Neural progenitor cell (in vitro differentiated cells): ENCODE results near the gene WSCD2. TPM values are rescaled to one million over a fixed set of nuclear protein-coding genes. Genes with fewer than 3 reads are reported as not detected.

Experiments used
- DNase-seq: peaks from one replicate; pipeline ENCODE4 v3.0.0-alpha.2; 2016; ENCODE audit warnings: low spot score
- H2AFZ ChIP-seq: fragments of 200-600 bp; sonication (generic); replicated peaks from 2 replicates; pipeline ENCODE4 v1.6.1; 2016; ENCODE audit warnings: antibody characterized with exemption
- H3F3A ChIP-seq: fragments of 200-600 bp; sonication (generic); 2 replicates; pipeline ENCODE4 v1.6.1; 2016; ENCODE audit warnings: antibody characterized with exemption, low read depth
- H3K27ac ChIP-seq: fragments of 200-600 bp; sonication (generic); 2 replicates; pipeline ENCODE4 v1.5.1; 2016; ENCODE audit warnings: mild to moderate bottlenecking
- H3K27me3 ChIP-seq: fragments of 200-600 bp; sonication (generic); 2 replicates; pipeline ENCODE4 v1.6.1; 2016; ENCODE audit warnings: mild to moderate bottlenecking, moderate library complexity
- H3K36me3 ChIP-seq: fragments of 200-600 bp; sonication (generic); 2 replicates; pipeline ENCODE4 v1.5.1; 2016
- H3K4me1 ChIP-seq: fragments of 200-600 bp; sonication (generic); 2 replicates; pipeline ENCODE4 v1.6.1; 2016; ENCODE audit warnings: mixed run types
- H3K4me2 ChIP-seq: fragments of 200-600 bp; sonication (generic); 2 replicates; pipeline ENCODE4 v1.6.1; 2016
- H3K4me3 ChIP-seq: fragments of 200-600 bp; sonication (generic); 2 replicates; pipeline ENCODE4 v1.5.1; 2016
- H3K79me2 ChIP-seq: fragments of 200-600 bp; sonication (generic); 2 replicates; pipeline ENCODE4 v1.6.1; 2016; ENCODE audit warnings: low read depth
- H3K9ac ChIP-seq: fragments of 200-600 bp; sonication (generic); 2 replicates; pipeline ENCODE4 v1.6.1; 2016
- H3K9me3 ChIP-seq: fragments of 200-600 bp; sonication (generic); 2 replicates; pipeline ENCODE4 v1.5.1; 2016; ENCODE audit warnings: low read depth
- H4K20me1 ChIP-seq: fragments of 200-600 bp; sonication (generic); 2 replicates; pipeline ENCODE4 v1.6.1; 2016; ENCODE audit warnings: low read depth
- H3K27ac Mint-ChIP-seq: 3 replicates; pipeline ENCODE4 v1.8.0; 2021; ENCODE audit warnings: mixed read lengths
- H3K27me3 Mint-ChIP-seq: 2 replicates; pipeline ENCODE4 v1.8.0; 2022; ENCODE audit warnings: low read depth, mild to moderate bottlenecking, inconsistent platforms, moderate library complexity, mixed read lengths; ENCODE audit not compliant: insufficient read depth
- H3K36me3 Mint-ChIP-seq: 3 replicates; pipeline ENCODE4 v1.8.0; 2021; ENCODE audit warnings: mixed read lengths
- H3K4me1 Mint-ChIP-seq: 3 replicates; pipeline ENCODE4 v1.8.0; 2021; ENCODE audit warnings: mixed read lengths
- H3K4me3 Mint-ChIP-seq: 3 replicates; pipeline ENCODE4 v1.8.0; 2021; ENCODE audit warnings: mild to moderate bottlenecking, moderate library complexity, mixed read lengths
- H3K9me3 Mint-ChIP-seq: 3 replicates; pipeline ENCODE4 v1.8.0; 2020; ENCODE audit warnings: mixed read lengths
- EZH2 ChIP-seq: fragments of 200-600 bp; sonication (generic); IDR thresholded peaks from 2 replicates; pipeline ENCODE4 v1.6.1; 2017; ENCODE audit warnings: antibody characterized with exemption, mild to moderate bottlenecking, moderate library complexity
- EZH2phosphoT487 ChIP-seq: fragments of 200-600 bp; sonication (generic); IDR thresholded peaks from 2 replicates; pipeline ENCODE4 v1.6.1; 2017; ENCODE audit warnings: antibody characterized with exemption
- total RNA-seq: library from RNA; depleted of rRNA; stranded (reverse); fragments of >200 nt; gene quantifications from 2 replicates; pipeline ENCODE4 v1.2.3, GENCODE V29; 2015; ENCODE audit warnings: low replicate concordance
- TF ChIP-seq, protein P1 (sequence below): fragments of 200-600 bp; sonication (generic); IDR thresholded peaks from 2 replicates; pipeline ENCODE4 v1.5.1; 2017; ENCODE audit warnings: antibody characterized with exemption, mild to moderate bottlenecking

Gene WSCD2
- total RNA-seq, 1 donor from 2014 or later, result 6.6 TPM

DNA sequence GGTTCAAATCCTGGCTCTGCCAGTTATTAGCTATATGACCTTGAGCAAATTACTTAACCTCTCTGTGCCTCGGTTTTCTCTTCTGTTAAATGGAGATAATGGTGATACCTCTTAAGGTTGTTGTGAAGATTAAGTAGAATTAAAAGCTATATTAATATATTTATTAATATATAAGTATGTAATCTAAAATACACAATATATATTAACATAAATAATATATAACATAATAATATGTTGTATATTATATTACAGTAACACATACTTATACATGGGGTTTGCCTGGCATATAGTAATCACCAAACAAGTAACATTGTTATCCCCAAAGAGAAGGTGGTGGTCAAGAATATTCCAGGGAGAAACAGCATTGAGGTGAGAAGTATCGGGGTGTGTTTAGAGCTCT, 118.0 kb downstream of the WSCD2 start:
- Mint-ChIP-seq H3K4me1 (peaks cover 30% of the 10 kb centered on the region), H3K27ac (no peak overlapping the region), H3K4me3 (no peak overlapping the region), H3K36me3 (no peaks in the 10 kb centered on the region), H3K27me3 (peaks cover 12% of the 10 kb centered on the region), H3K9me3 (peaks cover 7% of the 10 kb centered on the region)
- DNase-seq, result no peak
- Histone ChIP-seq H3K4me2 (no peak overlapping the region), H2AFZ (no peak overlapping the region), H3K4me1 (no peaks in the 10 kb centered on the region), H3K79me2 (no peaks in the 10 kb centered on the region), H3K4me3 (no peak overlapping the region), H3F3A (no peaks in the 10 kb centered on the region), H3K9me3 (no peaks in the 10 kb centered on the region), H3K9ac (no peak overlapping the region), H4K20me1 (no peaks in the 10 kb centered on the region), H3K27ac (no peak overlapping the region), H3K36me3 (no peaks in the 10 kb centered on the region), H3K27me3 (no peaks in the 10 kb centered on the region)
- TF ChIP-seq EZH2phosphoT487, result no peak

DNA sequence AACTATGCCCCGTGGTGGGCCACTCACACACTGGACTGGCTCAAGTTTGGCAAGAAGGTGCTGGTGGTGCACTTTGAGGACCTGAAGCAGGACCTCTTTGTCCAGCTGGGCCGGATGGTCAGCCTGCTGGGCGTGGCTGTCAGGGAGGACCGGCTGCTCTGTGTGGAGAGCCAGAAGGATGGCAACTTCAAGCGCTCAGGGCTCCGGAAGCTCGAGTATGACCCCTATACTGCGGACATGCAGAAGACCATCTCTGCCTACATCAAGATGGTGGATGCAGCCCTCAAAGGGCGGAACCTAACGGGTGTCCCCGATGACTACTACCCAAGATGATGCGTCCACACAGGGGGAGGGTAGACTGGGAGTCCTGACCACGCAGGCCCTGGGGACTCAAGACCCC, 118.9 kb downstream of the WSCD2 start:
- TF ChIP-seq EZH2 (no peak), EZH2phosphoT487 (no peak)
- TF ChIP-seq, protein P1, sequence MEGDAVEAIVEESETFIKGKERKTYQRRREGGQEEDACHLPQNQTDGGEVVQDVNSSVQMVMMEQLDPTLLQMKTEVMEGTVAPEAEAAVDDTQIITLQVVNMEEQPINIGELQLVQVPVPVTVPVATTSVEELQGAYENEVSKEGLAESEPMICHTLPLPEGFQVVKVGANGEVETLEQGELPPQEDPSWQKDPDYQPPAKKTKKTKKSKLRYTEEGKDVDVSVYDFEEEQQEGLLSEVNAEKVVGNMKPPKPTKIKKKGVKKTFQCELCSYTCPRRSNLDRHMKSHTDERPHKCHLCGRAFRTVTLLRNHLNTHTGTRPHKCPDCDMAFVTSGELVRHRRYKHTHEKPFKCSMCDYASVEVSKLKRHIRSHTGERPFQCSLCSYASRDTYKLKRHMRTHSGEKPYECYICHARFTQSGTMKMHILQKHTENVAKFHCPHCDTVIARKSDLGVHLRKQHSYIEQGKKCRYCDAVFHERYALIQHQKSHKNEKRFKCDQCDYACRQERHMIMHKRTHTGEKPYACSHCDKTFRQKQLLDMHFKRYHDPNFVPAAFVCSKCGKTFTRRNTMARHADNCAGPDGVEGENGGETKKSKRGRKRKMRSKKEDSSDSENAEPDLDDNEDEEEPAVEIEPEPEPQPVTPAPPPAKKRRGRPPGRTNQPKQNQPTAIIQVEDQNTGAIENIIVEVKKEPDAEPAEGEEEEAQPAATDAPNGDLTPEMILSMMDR, result no peak
- no peak overlapping the region for H3K4me3 Mint-ChIP-seq
- Histone ChIP-seq H3K4me3 (no peak overlapping the region), H3K4me1 (peaks cover 8% of the 10 kb centered on the region), H4K20me1 (no peaks in the 10 kb centered on the region), H3K9me3 (no peaks in the 10 kb centered on the region), H3K36me3 (no peaks in the 10 kb centered on the region), H3K4me2 (no peak overlapping the region), H3F3A (no peaks in the 10 kb centered on the region), H3K27me3 (no peaks in the 10 kb centered on the region), H3K27ac (no peak overlapping the region), H2AFZ (no peak overlapping the region), H3K79me2 (no peaks in the 10 kb centered on the region), H3K9ac (no peak overlapping the region)
- H3K4me1 Mint-ChIP-seq, result peaks cover 33% of the 10 kb centered on the region
- DNase-seq, result no peak
- H3K27ac Mint-ChIP-seq, result no peak overlapping the region
- no peaks in the 10 kb centered on the region for H3K36me3 Mint-ChIP-seq
- peaks cover 7% of the 10 kb centered on the region for H3K9me3 Mint-ChIP-seq
- peaks cover 13% of the 10 kb centered on the region for H3K27me3 Mint-ChIP-seq

DNA sequence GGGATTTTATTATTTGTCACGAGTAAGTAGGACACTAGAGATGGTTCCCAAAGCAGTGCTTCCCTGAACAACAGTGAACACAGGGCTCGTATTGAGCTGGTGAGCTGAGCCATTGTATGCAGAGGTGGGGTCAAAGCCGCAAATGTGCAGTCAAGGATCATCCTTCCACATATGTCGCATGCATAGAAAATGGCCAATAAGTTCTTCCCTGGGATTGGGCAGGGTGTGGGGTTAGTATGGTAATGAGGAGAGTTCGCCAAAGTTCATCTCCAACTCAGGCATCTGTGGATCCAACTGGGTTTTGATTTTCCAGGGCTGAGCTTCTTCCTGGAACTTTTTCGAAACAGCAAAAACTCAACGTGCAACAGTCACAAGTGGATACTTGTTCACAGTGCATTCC, 123.4 kb downstream of the WSCD2 start:
- Histone ChIP-seq H3K27me3 (no peaks in the 10 kb centered on the region), H4K20me1 (no peaks in the 10 kb centered on the region), H3K4me2 (peak overlapping the region; percentile 57), H3K4me1 (peaks cover 24% of the 10 kb centered on the region), H3F3A (no peaks in the 10 kb centered on the region), H3K9me3 (no peaks in the 10 kb centered on the region), H3K27ac (no peak overlapping the region), H2AFZ (peak overlapping the region; percentile 65), H3K79me2 (no peaks in the 10 kb centered on the region), H3K4me3 (no peak overlapping the region), H3K9ac (no peak overlapping the region), H3K36me3 (no peaks in the 10 kb centered on the region)
- TF ChIP-seq EZH2 (no peak), EZH2phosphoT487 (no peak)
- TF ChIP-seq, protein P1, result no peak
- no peak for DNase-seq
- H3K36me3 Mint-ChIP-seq, result no peaks in the 10 kb centered on the region
- peaks cover 18% of the 10 kb centered on the region for H3K27me3 Mint-ChIP-seq
- H3K9me3 Mint-ChIP-seq, result peaks cover 7% of the 10 kb centered on the region
- peak overlapping the region; percentile 94 for H3K27ac Mint-ChIP-seq
- peaks cover 73% of the 10 kb centered on the region for H3K4me1 Mint-ChIP-seq
- H3K4me3 Mint-ChIP-seq, result peak overlapping the region; percentile 14

DNA sequence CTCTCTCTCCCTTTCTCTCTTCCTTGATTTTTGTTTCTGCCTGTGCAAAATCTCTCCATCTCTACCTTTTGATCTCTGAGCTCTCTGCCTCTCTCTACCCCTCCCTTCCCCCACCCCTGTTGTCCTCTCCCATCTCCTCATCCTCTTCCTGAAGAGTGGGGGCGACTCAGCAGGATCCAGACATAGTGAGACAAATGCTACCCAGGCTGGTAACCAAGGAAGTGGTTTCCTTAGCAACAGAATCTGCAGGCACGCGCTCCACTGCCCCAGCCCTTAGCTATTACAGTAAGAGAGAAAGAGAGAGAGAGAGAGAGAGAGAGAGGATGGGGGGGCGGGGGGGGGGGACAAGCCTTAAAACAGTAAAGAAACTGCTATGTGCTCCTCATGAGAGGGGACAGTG, 124.5 kb downstream of the WSCD2 start:
- Mint-ChIP-seq H3K4me3 (peak overlapping the region; percentile 25), H3K9me3 (peaks cover 9% of the 10 kb centered on the region), H3K27ac (peak overlapping the region; percentile 96), H3K4me1 (peaks cover 78% of the 10 kb centered on the region), H3K27me3 (peaks cover 22% of the 10 kb centered on the region), H3K36me3 (no peaks in the 10 kb centered on the region)
- Histone ChIP-seq H2AFZ (peak overlapping the region; percentile 65), H3K4me1 (peaks cover 24% of the 10 kb centered on the region), H3K9me3 (no peaks in the 10 kb centered on the region), H3K27ac (no peak overlapping the region), H3K4me2 (peak overlapping the region; percentile 57), H3F3A (no peaks in the 10 kb centered on the region), H3K9ac (no peak overlapping the region), H3K27me3 (no peaks in the 10 kb centered on the region), H3K4me3 (peak overlapping the region; percentile 9), H4K20me1 (no peaks in the 10 kb centered on the region), H3K79me2 (no peaks in the 10 kb centered on the region), H3K36me3 (no peaks in the 10 kb centered on the region)
- no peak for TF ChIP-seq EZH2
- TF ChIP-seq, protein P1, result no peak
- no peak for TF ChIP-seq EZH2phosphoT487
- DNase-seq, result peak; percentile 39
